GM12801 (cell line): ENCODE measurements around the gene METTL6.

Source experiments
- CTCF ChIP-seq: IDR thresholded peaks from one replicate; pipeline ENCODE4 v1.5.1; 2011; ENCODE audit warnings: control low read depth; ENCODE audit not compliant: insufficient read length; ENCODE audit errors: extremely low read depth

METTL6 gene

GRCh38 chr3:15361494-15362214 is 65.7 kb downstream of the METTL6 start:
- TF ChIP-seq CTCF, result no peak

GRCh38 chr3:15360788-15361493 is 66.4 kb downstream of the METTL6 start:
- no peak for TF ChIP-seq CTCF
